ENCODE data around the gene DPP6. TPM values are rescaled to one million over a fixed set of nuclear protein-coding genes. Genes with fewer than 3 reads are reported as not detected.

Gene DPP6
- total RNA-seq, 2 experiments from 2014 or later, result not detected

DNA sequence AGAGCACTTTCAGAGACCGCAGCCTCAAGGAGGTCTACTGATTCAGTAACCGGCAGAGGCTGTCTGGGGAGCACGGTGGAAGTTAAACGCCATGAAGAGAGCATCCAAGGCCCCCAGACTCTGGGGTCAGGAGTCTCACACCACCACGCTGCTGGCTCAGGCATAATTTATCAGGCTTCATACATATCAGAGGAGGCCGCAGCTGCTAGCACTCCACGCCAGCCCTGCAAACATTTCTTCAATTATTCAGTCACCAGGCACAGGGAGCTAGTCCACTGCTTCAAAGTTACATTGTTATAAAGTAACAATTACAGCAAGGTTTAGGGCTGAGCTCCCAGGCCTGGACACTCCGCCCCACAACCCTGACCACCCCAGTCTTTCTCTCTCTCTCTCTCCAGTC is 852.9 kb downstream of the DPP6 start:
- Mint-ChIP-seq H3K4me3 (no peak overlapping the region), H3K4me1 (ENCODE audit: low read depth) (no peaks in the 10 kb centered on the region), H3K27ac (no peak overlapping the region), H3K9me3 (no peaks in the 10 kb centered on the region), H3K27me3 (peaks cover 17% of the 10 kb centered on the region), H3K36me3 (no peaks in the 10 kb centered on the region)
- POLR2A ChIA-PET, result no interaction called here
- DNase-seq, result no peak
- intact Hi-C loops (cut with micrococcal nuclease), result no loop called here
- CTCF ChIA-PET, result interaction anchor here (1.0 kb wide), 1 partner anchor 9 kb away, joined by 3 read pairs; no protein-coding TSS in a partner anchor

- Mint-ChIP-seq H3K36me3 (no peaks in the 10 kb centered on the region), H3K27me3 (peaks cover 17% of the 10 kb centered on the region), H3K4me1 (ENCODE audit: low read depth) (no peaks in the 10 kb centered on the region), H3K4me3 (no peak overlapping the region), H3K9me3 (no peaks in the 10 kb centered on the region), H3K27ac (no peak overlapping the region)
- intact Hi-C loops (cut with micrococcal nuclease), result no loop called here
- CTCF ChIA-PET, result no interaction called here
- DNase-seq, result no peak
- POLR2A ChIA-PET, result no interaction called here
These were observed 853.4 kb downstream of the DPP6 start for GRCh38 chr7:154905615-154906014.

DNA sequence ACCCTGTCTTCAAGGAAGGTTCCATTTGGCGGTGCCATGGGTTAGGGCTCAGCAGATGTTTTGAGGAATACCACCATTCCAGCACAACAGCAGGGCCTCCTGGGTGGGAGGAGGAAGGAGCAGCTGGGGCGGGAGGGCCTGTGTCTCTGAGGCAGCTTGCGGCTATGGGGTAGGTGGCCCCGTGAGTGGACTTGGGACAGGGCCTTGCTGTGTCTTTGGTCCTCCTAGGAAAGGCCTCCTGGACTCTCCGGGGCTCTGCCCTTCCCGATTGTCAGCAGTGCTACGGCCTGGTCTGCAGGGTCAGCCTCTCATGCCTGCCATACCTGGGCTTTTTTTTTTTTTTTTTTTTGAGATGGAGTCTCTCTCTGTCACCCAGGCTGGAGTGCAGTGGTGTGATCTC is 854.0 kb downstream of the DPP6 start:
- CTCF ChIA-PET, result no interaction called here

DNA sequence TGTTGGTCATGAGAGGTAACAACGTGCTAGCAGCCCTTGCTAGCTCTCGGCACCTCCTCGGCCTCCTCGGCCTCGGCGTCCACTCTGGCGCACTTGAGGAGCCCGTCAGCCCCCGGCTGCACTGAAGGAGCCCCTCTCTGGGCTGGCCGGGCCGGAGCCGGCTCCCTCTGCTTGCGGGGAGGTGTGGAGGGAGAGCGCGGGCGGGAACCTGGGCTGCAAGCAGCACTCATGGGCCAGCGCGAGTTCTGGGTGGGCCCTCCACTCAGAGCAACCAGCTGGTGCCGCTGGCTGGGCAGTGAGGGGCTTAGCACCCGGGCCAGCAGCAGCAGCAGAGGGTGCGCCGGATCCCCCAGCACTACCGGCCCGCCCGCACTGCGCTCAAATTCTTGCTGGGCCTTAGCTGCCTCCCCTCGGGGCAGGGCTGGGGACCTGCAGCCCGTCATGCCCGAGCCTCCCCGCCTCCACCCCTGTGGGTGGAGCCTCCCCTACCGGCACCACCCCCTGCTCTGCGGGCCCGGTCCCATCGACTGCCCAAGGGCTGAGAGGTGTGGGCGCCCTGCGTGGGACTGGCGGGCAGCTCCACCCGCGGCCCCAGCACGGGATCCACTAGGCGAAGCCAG is 854.6 kb downstream of the DPP6 start:
- H3K27me3 Mint-ChIP-seq, result peaks cover 17% of the 10 kb centered on the region
- intact Hi-C loops (cut with micrococcal nuclease), result no loop called here
- H3K4me1 Mint-ChIP-seq (ENCODE audit: low read depth), result no peaks in the 10 kb centered on the region
- CTCF ChIA-PET, result no interaction called here
- H3K27ac Mint-ChIP-seq, result no peak overlapping the region
- POLR2A ChIA-PET, result no interaction called here
- peaks cover 8% of the 10 kb centered on the region for H3K9me3 Mint-ChIP-seq
- no peaks in the 10 kb centered on the region for H3K36me3 Mint-ChIP-seq
- DNase-seq, result no peak
- no peak overlapping the region for H3K4me3 Mint-ChIP-seq

More for the DNA sequence above, 854.0 kb downstream of the DPP6 start:
- no peaks in the 10 kb centered on the region for H3K4me1 Mint-ChIP-seq (ENCODE audit: low read depth)
- no peak for DNase-seq
- peaks cover 17% of the 10 kb centered on the region for H3K27me3 Mint-ChIP-seq
- no peaks in the 10 kb centered on the region for H3K36me3 Mint-ChIP-seq
- no peak overlapping the region for H3K4me3 Mint-ChIP-seq
- POLR2A ChIA-PET, result no interaction called here
- H3K27ac Mint-ChIP-seq, result no peak overlapping the region
- peaks cover 6% of the 10 kb centered on the region for H3K9me3 Mint-ChIP-seq
- intact Hi-C loops (cut with micrococcal nuclease), result no loop called here

DNA sequence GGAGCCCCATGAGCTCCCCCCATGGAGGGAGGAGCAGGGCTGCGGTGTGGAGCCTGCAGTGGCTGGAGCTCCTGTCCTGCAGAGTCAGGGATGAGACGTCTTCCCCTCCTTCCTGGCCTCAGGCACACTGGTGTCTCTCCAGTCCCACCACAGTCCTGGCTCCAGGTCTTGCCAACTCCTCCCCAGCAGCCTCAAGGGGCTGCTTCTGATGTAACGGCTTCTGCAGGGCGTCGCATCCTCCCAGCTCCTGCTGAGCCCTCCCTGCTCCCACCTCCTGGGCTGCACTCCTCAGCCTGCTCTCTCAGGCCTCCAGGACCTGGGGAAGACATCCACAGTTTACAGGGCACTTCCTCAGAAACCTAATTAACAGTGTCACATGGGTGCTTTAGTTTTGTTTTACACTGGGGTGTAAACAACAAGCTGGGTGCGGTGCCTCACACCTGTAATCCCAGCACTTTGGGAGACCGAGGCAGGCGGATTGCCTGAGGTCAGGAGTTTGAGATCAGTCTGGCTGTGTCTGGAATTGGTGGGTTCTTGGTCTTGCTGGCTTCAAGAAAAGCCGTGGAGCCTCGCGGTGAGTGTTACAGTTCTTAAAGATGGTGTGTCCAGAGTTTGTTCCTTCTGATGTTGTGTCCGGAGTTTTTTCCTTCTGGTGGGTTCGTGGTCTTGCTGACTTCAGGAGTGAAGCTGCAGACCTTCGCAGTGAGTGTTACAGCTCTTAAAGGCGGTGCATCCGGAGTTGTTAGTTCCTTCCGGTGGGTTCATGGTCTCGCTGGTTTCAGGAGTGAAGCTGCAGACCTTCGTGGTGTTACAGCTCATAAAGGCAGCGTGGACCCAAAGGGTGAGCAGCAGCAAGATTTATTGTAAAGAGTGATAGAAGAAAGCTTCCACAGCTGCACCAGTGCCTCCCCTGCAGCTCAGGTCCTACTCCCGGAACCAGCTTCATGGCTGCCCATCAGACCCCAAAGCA is 855.7 kb downstream of the DPP6 start:
- CTCF ChIA-PET, result interaction anchor here (0.7 kb wide), 1 partner anchor 437 kb away, joined by 3 read pairs; no protein-coding TSS in a partner anchor
- POLR2A ChIA-PET, result no interaction called here
- H3K4me1 Mint-ChIP-seq (ENCODE audit: low read depth), result no peaks in the 10 kb centered on the region
- intact Hi-C loops (cut with micrococcal nuclease), result no loop called here
- H3K27me3 Mint-ChIP-seq, result peaks cover 17% of the 10 kb centered on the region
- DNase-seq, result no peak
- no peak overlapping the region for H3K27ac Mint-ChIP-seq
- peaks cover 8% of the 10 kb centered on the region for H3K9me3 Mint-ChIP-seq
- H3K4me3 Mint-ChIP-seq, result no peak overlapping the region
- H3K36me3 Mint-ChIP-seq, result no peaks in the 10 kb centered on the region

GRCh38 chr7:154909241-154910105 is 857.3 kb downstream of the DPP6 start:
- Mint-ChIP-seq H3K36me3 (no peaks in the 10 kb centered on the region), H3K9me3 (peaks cover 8% of the 10 kb centered on the region), H3K4me3 (no peak overlapping the region), H3K27ac (no peak overlapping the region), H3K4me1 (ENCODE audit: low read depth) (peaks cover 4% of the 10 kb centered on the region), H3K27me3 (peaks cover 22% of the 10 kb centered on the region)
- ChIA-PET POLR2A (no interaction called here), CTCF (no interaction called here)
- intact Hi-C loops (cut with micrococcal nuclease), result no loop called here
- no peak for DNase-seq

GRCh38 chr7:154910125-154910524 is 857.9 kb downstream of the DPP6 start:
- no peak for DNase-seq
- H3K9me3 Mint-ChIP-seq, result peaks cover 8% of the 10 kb centered on the region
- ChIA-PET CTCF (no interaction called here), POLR2A (no interaction called here)
- peaks cover 4% of the 10 kb centered on the region for H3K4me1 Mint-ChIP-seq (ENCODE audit: low read depth)
- no peak overlapping the region for H3K4me3 Mint-ChIP-seq
- peaks cover 21% of the 10 kb centered on the region for H3K27me3 Mint-ChIP-seq
- no peak overlapping the region for H3K27ac Mint-ChIP-seq
- H3K36me3 Mint-ChIP-seq, result no peaks in the 10 kb centered on the region
- intact Hi-C loops (cut with micrococcal nuclease), result no loop called here

DNA sequence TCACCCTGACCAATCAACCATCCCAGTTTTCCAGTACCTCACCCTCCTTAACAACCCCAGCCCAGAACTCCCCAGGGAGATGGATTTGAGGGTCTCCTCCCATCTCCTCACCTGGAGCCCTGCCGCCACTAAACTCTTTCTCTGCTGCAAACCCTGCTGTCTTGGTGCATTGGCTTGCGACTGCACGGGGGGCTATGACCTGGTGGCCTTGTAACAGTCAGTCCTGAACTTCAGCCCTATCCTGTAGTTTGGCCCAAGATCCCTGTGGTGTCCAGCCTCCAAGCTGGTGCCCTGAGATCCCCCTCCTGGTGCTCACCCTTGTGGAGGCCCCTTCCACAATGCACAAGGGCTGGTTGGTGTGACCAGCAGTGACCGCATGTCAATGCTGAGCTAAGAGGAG is 858.8 kb downstream of the DPP6 start:
- POLR2A ChIA-PET, result no interaction called here

GRCh38 chr7:154911411-154911810 is 859.2 kb downstream of the DPP6 start:
- DNase-seq, result no peak
- Mint-ChIP-seq H3K36me3 (no peaks in the 10 kb centered on the region), H3K4me3 (no peak overlapping the region), H3K27me3 (peaks cover 28% of the 10 kb centered on the region), H3K9me3 (peaks cover 8% of the 10 kb centered on the region), H3K4me1 (ENCODE audit: low read depth) (peaks cover 4% of the 10 kb centered on the region), H3K27ac (no peak overlapping the region)
- ChIA-PET CTCF (interaction anchor here (0.7 to 1.8 kb wide), 5 partner anchors 12 to 152 kb away, joined by 3 to 5 read pairs (median 3); no protein-coding TSS in a partner anchor), POLR2A (no interaction called here)
- intact Hi-C loops (cut with micrococcal nuclease), result no loop called here

More for the DNA sequence above, 858.8 kb downstream of the DPP6 start:
- DNase-seq, result no peak
- Mint-ChIP-seq H3K9me3 (peaks cover 8% of the 10 kb centered on the region), H3K4me3 (no peak overlapping the region), H3K27ac (no peak overlapping the region), H3K36me3 (no peaks in the 10 kb centered on the region), H3K27me3 (peaks cover 26% of the 10 kb centered on the region), H3K4me1 (ENCODE audit: low read depth) (peaks cover 4% of the 10 kb centered on the region)
- CTCF ChIA-PET, result interaction anchor here (0.7 to 1.8 kb wide), 4 partner anchors 13 to 42 kb away, joined by 3 to 5 read pairs (median 4); no protein-coding TSS in a partner anchor
- intact Hi-C loops (cut with micrococcal nuclease), result no loop called here

GRCh38 chr7:154911862-154912455 is 859.8 kb downstream of the DPP6 start:
- peaks cover 4% of the 10 kb centered on the region for H3K4me1 Mint-ChIP-seq (ENCODE audit: low read depth)
- no peak for DNase-seq
- intact Hi-C loops (cut with micrococcal nuclease), result no loop called here
- H3K9me3 Mint-ChIP-seq, result peaks cover 8% of the 10 kb centered on the region
- CTCF ChIA-PET, result interaction anchor here (0.7 to 4.6 kb wide), 10 partner anchors 12 to 278 kb away, joined by 3 to 54 read pairs (median 4); no protein-coding TSS in a partner anchor
- H3K36me3 Mint-ChIP-seq, result no peaks in the 10 kb centered on the region
- H3K27ac Mint-ChIP-seq, result no peak overlapping the region
- peaks cover 30% of the 10 kb centered on the region for H3K27me3 Mint-ChIP-seq
- no peak overlapping the region for H3K4me3 Mint-ChIP-seq
- POLR2A ChIA-PET, result no interaction called here

- peaks cover 8% of the 10 kb centered on the region for H3K9me3 Mint-ChIP-seq
These were observed 860.9 kb downstream of the DPP6 start for GRCh38 chr7:154912871-154913637.

More at GRCh38 chr7:154912871-154913637, 860.9 kb downstream of the DPP6 start:
- no peak overlapping the region for H3K27ac Mint-ChIP-seq
- POLR2A ChIA-PET, result no interaction called here
- peaks cover 4% of the 10 kb centered on the region for H3K4me1 Mint-ChIP-seq (ENCODE audit: low read depth)
- DNase-seq, result no peak
- intact Hi-C loops (cut with micrococcal nuclease), result loop anchor here (1.0 kb wide), 1 partner anchor 95 kb away; no protein-coding TSS in a partner anchor
- H3K4me3 Mint-ChIP-seq, result no peak overlapping the region
- CTCF ChIA-PET, result interaction anchor here (0.7 to 4.6 kb wide), 27 partner anchors 10 to 842 kb away, joined by 3 to 54 read pairs (median 4); partner anchors contain the start of gene INSIG1
- peaks cover 30% of the 10 kb centered on the region for H3K27me3 Mint-ChIP-seq
- H3K36me3 Mint-ChIP-seq, result no peaks in the 10 kb centered on the region
